D721Med (cell line): ENCODE data around the gene C19orf33.

Source experiments
- DNase-seq: peaks from one replicate; pipeline ENCODE4 v3.0.0; 2011; ENCODE audit warnings: low spot score; ENCODE audit not compliant: insufficient read length
- FAIRE-seq: peaks from 2 replicates; lab custom pipeline; 2011; peaks lifted over from hg19 to GRCh38; lab: Jason Lieb, UNC
- TF ChIP-seq, protein P1 (sequence below): IDR thresholded peaks from 2 replicates; pipeline ENCODE4 v1.5.1; 2012; ENCODE audit warnings: mild to moderate bottlenecking, control low read depth; ENCODE audit not compliant: insufficient read depth; ENCODE audit errors: missing control alignments

The C19orf33 gene

DNA sequence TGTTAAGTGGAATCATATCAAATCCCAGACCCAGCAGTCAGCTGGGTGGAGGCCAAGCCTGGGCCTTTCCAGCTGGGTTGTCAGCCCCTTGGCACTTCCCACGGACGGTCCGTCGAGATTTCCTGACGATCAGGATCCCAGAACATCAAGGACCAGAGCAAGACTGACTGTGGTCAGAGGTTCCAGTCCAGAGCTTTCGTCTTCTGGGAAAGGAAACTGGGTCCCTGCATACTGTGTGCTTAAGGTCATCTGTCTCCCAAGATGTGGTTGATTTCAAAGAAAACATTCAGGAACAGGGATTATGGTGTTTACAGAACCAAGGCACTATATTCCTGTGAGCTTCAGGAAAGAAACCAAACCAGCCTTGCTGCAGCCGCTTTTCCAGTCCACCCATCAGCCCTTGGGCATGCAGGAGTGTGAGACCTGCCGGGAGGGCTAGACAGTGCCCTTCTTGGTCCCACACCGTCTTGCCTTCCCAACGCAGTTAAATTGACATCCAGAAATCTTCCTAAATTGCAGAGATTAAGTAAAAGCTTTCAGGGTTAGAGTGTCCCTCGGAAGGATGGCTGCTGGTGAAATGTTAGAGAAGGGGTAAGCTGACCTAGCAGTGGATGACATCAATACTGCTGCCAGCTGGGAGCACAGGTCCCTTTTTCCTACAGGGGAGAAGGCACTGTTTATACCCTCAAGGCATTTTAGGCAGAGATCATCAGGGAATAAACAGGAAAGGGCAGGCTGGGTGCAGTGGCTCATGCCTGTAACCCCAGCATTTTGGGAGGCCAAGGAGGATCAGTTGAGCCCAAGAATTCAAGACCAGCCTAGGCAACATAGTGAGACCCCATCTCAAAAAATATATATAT lies 5.0 kb upstream of the C19orf33 start:
- FAIRE-seq, result no peak
- no peak for DNase-seq
- TF ChIP-seq, protein P1, sequence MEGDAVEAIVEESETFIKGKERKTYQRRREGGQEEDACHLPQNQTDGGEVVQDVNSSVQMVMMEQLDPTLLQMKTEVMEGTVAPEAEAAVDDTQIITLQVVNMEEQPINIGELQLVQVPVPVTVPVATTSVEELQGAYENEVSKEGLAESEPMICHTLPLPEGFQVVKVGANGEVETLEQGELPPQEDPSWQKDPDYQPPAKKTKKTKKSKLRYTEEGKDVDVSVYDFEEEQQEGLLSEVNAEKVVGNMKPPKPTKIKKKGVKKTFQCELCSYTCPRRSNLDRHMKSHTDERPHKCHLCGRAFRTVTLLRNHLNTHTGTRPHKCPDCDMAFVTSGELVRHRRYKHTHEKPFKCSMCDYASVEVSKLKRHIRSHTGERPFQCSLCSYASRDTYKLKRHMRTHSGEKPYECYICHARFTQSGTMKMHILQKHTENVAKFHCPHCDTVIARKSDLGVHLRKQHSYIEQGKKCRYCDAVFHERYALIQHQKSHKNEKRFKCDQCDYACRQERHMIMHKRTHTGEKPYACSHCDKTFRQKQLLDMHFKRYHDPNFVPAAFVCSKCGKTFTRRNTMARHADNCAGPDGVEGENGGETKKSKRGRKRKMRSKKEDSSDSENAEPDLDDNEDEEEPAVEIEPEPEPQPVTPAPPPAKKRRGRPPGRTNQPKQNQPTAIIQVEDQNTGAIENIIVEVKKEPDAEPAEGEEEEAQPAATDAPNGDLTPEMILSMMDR, result no peak

DNA sequence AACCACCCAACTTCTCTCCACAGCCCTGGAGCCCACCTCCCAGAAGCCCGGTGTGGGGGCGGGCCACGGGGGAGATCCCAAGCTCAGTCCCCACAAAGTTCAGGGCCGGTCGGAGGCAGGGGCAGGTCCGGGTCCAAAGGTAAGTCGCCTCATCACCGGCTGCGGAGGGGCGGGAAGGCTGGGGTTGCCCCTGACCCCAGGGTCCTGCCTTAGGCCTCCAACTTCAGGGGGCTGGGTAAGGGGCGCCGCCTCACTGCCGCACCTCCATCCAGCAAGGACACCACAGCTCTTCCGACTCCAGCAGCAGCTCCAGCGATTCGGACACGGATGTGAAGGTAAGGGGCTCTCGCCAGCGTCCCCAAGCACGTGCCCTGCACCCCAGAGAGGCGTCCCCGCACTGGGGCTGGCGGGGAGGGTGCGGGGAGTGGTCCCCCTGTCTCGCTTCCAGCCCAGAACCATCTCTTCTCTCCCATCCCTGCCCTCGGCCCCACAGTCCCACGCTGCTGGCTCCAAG lies 358 bp downstream of the C19orf33 start:
- DNase-seq, result no peak
- TF ChIP-seq, protein P1, result no peak
- FAIRE-seq, result no peak

DNA sequence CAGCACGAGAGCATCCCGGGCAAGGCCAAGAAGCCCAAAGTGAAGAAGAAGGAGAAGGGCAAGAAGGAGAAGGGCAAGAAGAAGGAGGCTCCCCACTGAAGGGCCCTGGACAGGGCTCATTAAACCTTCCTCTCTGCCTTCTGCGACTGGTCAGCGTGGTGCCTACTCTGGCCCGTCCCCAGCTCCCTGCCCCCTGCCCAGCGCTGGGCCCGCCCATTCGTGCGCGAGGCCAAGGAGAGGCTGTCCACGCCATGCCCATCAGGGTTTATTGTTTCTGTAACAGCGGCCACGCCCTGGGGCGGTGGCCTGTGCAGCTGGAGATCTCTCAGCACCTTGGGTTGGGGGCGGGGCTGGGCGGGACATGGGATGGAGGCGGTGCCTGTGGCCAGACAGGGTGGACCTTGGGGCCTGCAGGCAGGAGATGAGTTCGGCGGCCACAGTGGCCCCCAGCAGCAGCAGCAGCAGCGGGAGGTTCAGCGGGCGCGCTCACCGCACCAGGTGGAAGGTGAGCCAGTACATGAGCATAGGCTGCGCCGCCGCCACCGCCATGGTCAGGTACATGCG lies 897 bp downstream of the C19orf33 start:
- TF ChIP-seq, protein P1, result no peak
- DNase-seq, result no peak
- FAIRE-seq, result no peak

DNA sequence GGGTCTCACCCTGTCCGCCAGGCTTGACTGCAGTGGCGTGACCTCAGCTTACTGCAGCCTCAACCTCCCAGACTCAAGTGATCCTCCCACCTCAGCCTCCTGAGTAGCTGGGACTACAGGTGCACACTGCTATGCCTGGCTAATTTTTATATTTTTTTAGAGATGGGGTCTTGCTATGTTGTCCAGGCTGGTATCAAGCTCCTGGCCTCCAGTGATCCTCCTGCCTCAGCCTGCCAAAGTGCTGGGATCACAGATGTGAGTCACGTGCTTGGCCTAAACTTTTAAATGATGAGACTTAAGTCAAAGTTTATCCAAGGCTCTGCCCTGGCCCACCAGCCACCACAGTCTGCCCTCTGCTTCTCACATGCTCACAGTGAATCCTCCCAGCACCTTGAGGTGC lies 2.2 kb downstream of the C19orf33 start:
- TF ChIP-seq, protein P1, result no peak
- FAIRE-seq (no peak), DNase-seq (no peak)

DNA sequence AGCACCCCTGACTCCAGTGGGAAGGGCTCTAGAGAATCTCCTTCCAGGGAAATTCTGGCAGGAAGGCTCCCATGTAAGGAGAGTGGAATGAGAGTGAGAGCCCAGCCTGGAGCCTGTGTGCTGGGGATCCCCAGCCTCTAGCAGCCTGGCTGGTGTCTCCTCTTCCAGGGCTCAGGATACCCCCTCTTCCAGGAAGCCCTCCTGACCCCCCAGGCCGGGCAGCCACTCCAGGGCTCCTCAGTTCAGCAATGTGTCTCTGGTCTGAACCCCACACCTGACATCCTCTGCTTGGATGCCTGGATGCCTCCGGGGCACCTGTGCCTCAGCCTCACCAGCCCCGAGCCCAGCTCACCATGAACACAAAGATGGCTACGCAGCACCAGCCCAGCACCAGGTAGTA lies 3.0 kb downstream of the C19orf33 start:
- TF ChIP-seq, protein P1, result no peak
- FAIRE-seq (no peak), DNase-seq (no peak)

DNA sequence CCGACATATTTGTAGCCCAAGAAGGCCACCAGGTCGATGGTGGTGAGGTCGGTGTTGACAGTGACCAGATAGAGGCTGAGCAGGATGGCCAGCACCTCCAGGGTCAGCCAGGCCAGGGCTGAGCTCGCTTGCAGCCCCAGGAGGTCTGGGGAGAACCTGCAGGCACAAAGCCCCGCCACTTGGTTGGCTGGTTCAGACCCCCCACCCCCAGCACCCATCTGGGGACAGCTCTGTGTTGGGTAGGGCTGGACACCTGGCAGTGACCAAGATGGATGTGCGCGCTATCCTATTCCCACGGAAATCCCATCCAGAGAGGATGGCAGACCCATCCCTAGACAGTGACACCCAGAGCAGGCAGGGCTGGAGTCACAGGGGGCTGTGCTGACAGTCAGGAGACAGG lies 3.5 kb downstream of the C19orf33 start:
- FAIRE-seq (no peak), DNase-seq (no peak)
- TF ChIP-seq, protein P1, result no peak
